Neural cell (in vitro differentiated cells): ENCODE measurements around the gene UBAP1.
"Not testable (repeated sequence)": the region's sequence is repeated elsewhere in the genome, so short reads cannot be mapped to it uniquely, and the experiment has no call there.

ENCODE experiments used
- EP300 ChIP-seq: fragments of 450-650 bp; conservative IDR thresholded peaks from 2 replicates; pipeline ENCODE4 v1.6.1; 2014; ENCODE audit warnings: antibody characterized with exemption, mild to moderate bottlenecking, moderate library complexity; ENCODE audit not compliant: poor library complexity, severe bottlenecking
- TF ChIP-seq, protein P1 (sequence below): fragments of 450-650 bp; IDR thresholded peaks from 2 replicates; pipeline ENCODE4 v1.5.1; 2014; ENCODE audit warnings: antibody characterized with exemption, mild to moderate bottlenecking, moderate library complexity; ENCODE audit not compliant: poor library complexity, severe bottlenecking

DNA sequence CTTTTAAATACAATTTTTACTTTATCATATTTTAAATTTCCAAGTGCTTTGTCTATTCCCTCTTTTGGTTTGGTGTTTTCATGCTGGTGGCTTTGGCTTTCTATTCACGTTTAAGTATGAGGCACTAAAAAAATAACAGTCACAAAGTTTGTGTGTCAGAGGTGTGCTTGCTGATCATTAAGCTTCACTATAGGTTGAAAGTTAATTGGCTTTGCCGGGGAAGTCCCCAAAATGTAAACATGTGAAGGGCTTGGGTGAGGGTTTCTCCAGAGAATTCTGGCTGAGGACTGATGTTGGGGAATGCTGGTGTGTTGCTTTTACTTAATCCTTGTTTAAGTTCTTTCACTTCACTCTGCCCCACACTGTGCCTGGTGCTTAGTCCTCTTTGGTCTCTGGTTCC is 66.4 kb downstream of the UBAP1 start:
- TF ChIP-seq, protein P1, sequence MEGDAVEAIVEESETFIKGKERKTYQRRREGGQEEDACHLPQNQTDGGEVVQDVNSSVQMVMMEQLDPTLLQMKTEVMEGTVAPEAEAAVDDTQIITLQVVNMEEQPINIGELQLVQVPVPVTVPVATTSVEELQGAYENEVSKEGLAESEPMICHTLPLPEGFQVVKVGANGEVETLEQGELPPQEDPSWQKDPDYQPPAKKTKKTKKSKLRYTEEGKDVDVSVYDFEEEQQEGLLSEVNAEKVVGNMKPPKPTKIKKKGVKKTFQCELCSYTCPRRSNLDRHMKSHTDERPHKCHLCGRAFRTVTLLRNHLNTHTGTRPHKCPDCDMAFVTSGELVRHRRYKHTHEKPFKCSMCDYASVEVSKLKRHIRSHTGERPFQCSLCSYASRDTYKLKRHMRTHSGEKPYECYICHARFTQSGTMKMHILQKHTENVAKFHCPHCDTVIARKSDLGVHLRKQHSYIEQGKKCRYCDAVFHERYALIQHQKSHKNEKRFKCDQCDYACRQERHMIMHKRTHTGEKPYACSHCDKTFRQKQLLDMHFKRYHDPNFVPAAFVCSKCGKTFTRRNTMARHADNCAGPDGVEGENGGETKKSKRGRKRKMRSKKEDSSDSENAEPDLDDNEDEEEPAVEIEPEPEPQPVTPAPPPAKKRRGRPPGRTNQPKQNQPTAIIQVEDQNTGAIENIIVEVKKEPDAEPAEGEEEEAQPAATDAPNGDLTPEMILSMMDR = not testable (repeated sequence)
- not testable (repeated sequence) for TF ChIP-seq EP300
